ENCODE data around the gene LARP1. TPM values are rescaled to one million over a fixed set of nuclear protein-coding genes. Genes with fewer than 3 reads are reported as not detected.
"Not testable (repeated sequence)": the region's sequence is repeated elsewhere in the genome, so short reads cannot be mapped to it uniquely, and the experiment has no call there.

Gene LARP1
- total and polyA plus RNA-seq, 9 donors = 38.1 to 249 (median 146) TPM

- no peaks in the 10 kb centered on the region for H3K36me3 ChIP-seq
- no peaks in the 10 kb centered on the region for H3K9me3 ChIP-seq
- WGBS, 3 donors = 49 to 63% (median 63%) methylated on average over 2 of the region's 2 CpGs
- DNase-seq = no peak
- no peaks in the 10 kb centered on the region for H3K27me3 ChIP-seq
- no peaks in the 10 kb centered on the region for H3K4me1 ChIP-seq (ENCODE audit: insufficient read depth)
- TF ChIP-seq CTCF (IDR thresholded peaks at IDR 0.05) = no peak
- TF ChIP-seq POLR2A (IDR thresholded peaks at IDR 0.05) = no peak
- no peak for TF ChIP-seq EP300 (IDR thresholded peaks at IDR 0.05)
- no peak overlapping the region for H3K4me3 ChIP-seq
- no peak overlapping the region for H3K27ac ChIP-seq
- intact Hi-C loops (cut with DNase I) = no loop called here
These were observed 31.3 kb upstream of the LARP1 start for GRCh38 chr5:154723740-154724505.

GRCh38 chr5:154727361-154727760, 27.8 kb upstream of the LARP1 start:
- TF ChIP-seq CTCF (IDR thresholded peaks at IDR 0.05) (no peak), POLR2A (IDR thresholded peaks at IDR 0.05) (no peak), EP300 (IDR thresholded peaks at IDR 0.05) (no peak)
- intact Hi-C loops (cut with DNase I) = no loop called here
- no peaks in the 10 kb centered on the region for H3K27me3 ChIP-seq
- no peaks in the 10 kb centered on the region for H3K9me3 ChIP-seq
- no peak overlapping the region for H3K4me3 ChIP-seq
- DNase-seq = no peak
- no peak overlapping the region for H3K27ac ChIP-seq
- no peaks in the 10 kb centered on the region for H3K36me3 ChIP-seq
- WGBS, 3 donors = 71 to 81% (median 80%) methylated on average over 1 of the region's 1 CpG
- no peaks in the 10 kb centered on the region for H3K4me1 ChIP-seq (ENCODE audit: insufficient read depth)

- Histone ChIP-seq H3K4me1 (ENCODE audit: insufficient read depth) (no peaks in the 10 kb centered on the region), H3K27me3 (no peaks in the 10 kb centered on the region), H3K27ac (no peak overlapping the region), H3K36me3 (no peaks in the 10 kb centered on the region), H3K4me3 (no peak overlapping the region), H3K9me3 (no peaks in the 10 kb centered on the region)
- DNase-seq = no peak
- WGBS, 3 donors = 93 to 96% (median 94%) methylated on average over 3 of the region's 3 CpGs
- no peak for TF ChIP-seq CTCF (IDR thresholded peaks at IDR 0.05)
- no peak for TF ChIP-seq POLR2A (IDR thresholded peaks at IDR 0.05)
- no peak for TF ChIP-seq EP300 (IDR thresholded peaks at IDR 0.05)
- intact Hi-C loops (cut with DNase I) = no loop called here
These were observed 26.1 kb upstream of the LARP1 start for GRCh38 chr5:154728939-154729588.

- Histone ChIP-seq H3K4me1 (ENCODE audit: insufficient read depth) (no peaks in the 10 kb centered on the region), H3K27ac (no peak overlapping the region), H3K27me3 (no peaks in the 10 kb centered on the region), H3K4me3 (no peak overlapping the region), H3K9me3 (no peaks in the 10 kb centered on the region), H3K36me3 (no peaks in the 10 kb centered on the region)
- TF ChIP-seq EP300 (IDR thresholded peaks at IDR 0.05) (no peak), POLR2A (IDR thresholded peaks at IDR 0.05) (no peak), CTCF (IDR thresholded peaks at IDR 0.05) (no peak)
- no peak for DNase-seq
- intact Hi-C loops (cut with DNase I) = no loop called here
- WGBS, 3 donors = 88 to 96% (median 91%) methylated on average over 3 of the region's 3 CpGs
These were observed 25.6 kb upstream of the LARP1 start for GRCh38 chr5:154729613-154730012.

GRCh38 chr5:154730761-154731160, 24.4 kb upstream of the LARP1 start:
- DNase-seq; H3K4me3 ChIP-seq; H3K36me3 ChIP-seq; H3K4me1 ChIP-seq (ENCODE audit: insufficient read depth); H3K27me3 ChIP-seq; H3K27ac ChIP-seq; H3K9me3 ChIP-seq; intact Hi-C loops (cut with DNase I): not testable (repeated sequence)
- 96 to 97% (median 97%) methylated on average over 8 of the region's 8 CpGs for WGBS, 3 donors
